Right ventricle myocardium superior (tissue), 1 donor: ENCODE measurements around the gene BDKRB2. TPM values are rescaled to one million over a fixed set of nuclear protein-coding genes. Genes with fewer than 3 reads are reported as not detected.

ENCODE experiments used
- ATAC-seq: fragments of 200-7000 bp; cut with Tn5 transposase; one replicate; pipeline ENCODE4 v1.9.1; 2020; ENCODE audit warnings: mild to moderate bottlenecking; ENCODE audit not compliant: poor library complexity
- DNase-seq: peaks from one replicate; pipeline ENCODE4 v3.0.0-alpha.2; 2020
- intact Hi-C: fragments of 100-400 bp; cut with DNase I; formaldehyde crosslinking; loops from one replicate; pipeline ENCODE4 v1.11.2; 2022
- long read RNA-seq: library from polyadenylated mRNA; unstranded; transcript quantifications from one replicate; pipeline ENCODE4 v2.0.0, GENCODE V29; 2021
- total RNA-seq: library from RNA; stranded (reverse); fragmentation: NEBNext Ultra II Directional; extraction: Animal tissue kit (Norgen Biotek cat#: 25700); gene quantifications from one replicate; pipeline ENCODE4 v1.2.1, GENCODE V29; 2021
- donor health status: DM: no; HTN: yes; CAD: no; lungs with severe emphysema.

The BDKRB2 gene
- total RNA-seq: 1.2 TPM
- long read RNA-seq, full-length matches to known transcripts: 3 of 4 reads
- long read RNA-seq, partial matches to known transcripts: 0 of 4 reads
- long read RNA-seq, other reads (novel, unspliced or antisense): 1 of 4 reads

GRCh38 chr14:96204151-96205058 is at the start of gene BDKRB2:
TSS of gene BDKRB2 (plus strand) at chr14:96204839. CDS start at chr14:96237108, 32,269 bp downstream.
- intact Hi-C loops: no loop called here
- ATAC-seq: peak; percentile 94
- peak; percentile 70 for DNase-seq

GRCh38 chr14:96154900-96155299 is 49.7 kb upstream of the BDKRB2 start:
- DNase-seq (no peak), ATAC-seq (no peak)
- intact Hi-C loops: no loop called here

- ATAC-seq (no peak), DNase-seq (no peak)
- intact Hi-C loops: no loop called here
Observed at GRCh38 chr14:96156804-96157760, 47.6 kb upstream of the BDKRB2 start.

GRCh38 chr14:96158735-96159134 is 45.9 kb upstream of the BDKRB2 start:
- intact Hi-C loops: no loop called here
- DNase-seq: no peak
- ATAC-seq: no peak

DNA sequence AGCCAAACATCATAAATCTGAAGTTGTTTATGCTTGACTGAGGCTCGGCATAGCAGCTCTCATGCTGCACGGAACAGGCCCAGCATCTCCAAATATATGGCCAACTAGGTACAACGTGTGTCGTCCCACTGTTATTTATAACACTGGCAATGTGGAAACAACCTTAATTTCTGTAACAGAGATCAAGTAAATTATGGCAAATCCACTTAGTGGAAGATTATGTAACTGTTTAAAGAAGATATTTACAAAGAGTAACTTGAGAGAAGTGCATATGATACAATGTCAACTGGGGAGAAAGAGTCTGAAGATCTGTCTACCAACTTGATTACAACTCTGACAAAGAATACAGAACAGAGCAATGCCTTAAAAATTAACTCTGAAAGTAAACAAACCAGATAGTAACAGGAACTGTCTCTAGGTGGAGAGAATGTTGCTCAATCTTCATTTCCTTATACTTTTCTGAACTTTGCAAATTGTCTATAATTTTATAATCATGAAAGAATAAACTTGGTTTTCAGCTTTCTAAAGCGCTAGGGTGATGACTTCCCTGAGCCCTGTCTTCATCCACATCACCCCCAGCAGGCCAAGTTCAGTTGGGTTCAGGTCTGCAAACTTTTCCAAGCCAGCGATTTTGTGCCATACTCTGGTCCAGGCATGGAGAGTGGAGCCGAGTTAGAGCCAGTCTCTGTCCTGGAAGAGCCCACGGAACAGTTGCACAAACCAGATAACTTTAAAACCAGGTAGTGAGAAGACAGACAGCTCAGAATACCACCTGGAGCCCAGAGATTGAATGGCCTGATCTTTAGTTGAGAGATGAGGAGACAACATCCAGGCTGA is 44.3 kb upstream of the BDKRB2 start:
- DNase-seq (no peak), ATAC-seq (no peak)
- intact Hi-C loops: no loop called here

- DNase-seq (no peak), ATAC-seq (no peak)
- intact Hi-C loops: no loop called here
Observed at GRCh38 chr14:96160913-96161310, 43.7 kb upstream of the BDKRB2 start.

DNA sequence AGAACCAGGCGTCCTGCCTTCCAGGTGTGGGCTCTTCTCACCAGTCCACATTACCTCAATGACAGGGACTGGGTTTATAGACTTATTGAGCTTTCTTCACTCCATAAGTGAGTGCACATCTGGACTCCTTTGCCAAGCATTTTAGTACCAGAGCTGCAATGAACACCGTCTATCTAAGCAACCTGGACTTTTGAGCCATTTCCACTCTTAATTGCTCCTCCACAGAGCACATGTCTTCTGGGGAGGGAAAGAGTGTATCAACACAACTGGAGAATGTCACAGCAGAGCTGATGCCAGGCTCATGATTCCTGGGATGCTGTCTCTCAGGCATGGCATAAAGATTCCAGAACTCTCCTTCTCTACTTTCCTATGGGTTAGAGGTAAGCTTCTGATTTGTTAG is 43.0 kb upstream of the BDKRB2 start:
- ATAC-seq (no peak), DNase-seq (no peak)
- intact Hi-C loops: no loop called here

DNA sequence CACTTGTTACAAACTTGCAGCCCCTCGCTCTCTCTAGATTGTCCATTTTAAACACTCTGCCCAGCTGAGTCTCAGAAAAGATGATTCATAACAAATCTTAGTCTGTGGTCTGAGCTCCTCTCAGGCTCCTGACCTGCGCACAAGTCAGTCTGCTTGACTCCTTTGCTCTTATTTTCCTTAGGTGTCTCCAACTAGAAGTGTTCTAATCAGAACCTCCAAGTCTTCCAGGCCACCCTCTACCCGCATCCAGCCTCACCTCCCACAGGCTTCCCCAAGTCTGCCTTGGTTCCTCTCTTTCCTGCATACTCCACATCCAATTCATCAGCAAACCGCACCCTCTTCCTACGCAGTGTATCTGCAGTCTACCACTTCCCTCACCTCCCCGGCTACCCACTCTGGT is 42.4 kb upstream of the BDKRB2 start:
- no peak for ATAC-seq
- intact Hi-C loops: no loop called here
- no peak for DNase-seq

DNA sequence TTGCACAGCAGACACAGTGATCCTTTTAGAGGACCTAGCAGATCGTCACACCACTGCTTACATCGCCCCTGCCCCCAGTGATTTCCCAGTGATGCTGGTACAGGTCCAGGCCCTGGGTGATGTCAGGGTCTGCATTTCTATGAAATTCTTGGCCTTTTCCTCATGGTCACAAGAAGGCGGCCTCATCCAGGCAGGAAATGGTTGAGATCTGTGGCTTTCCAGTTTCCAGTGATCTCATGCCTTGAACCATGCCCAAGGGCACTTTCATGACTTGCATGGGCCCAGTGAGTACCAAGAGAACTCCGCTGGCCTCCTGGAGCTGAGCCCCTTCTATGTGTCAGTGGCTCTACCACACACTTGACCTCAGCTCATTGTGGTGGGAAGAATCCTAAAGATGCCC is 41.9 kb upstream of the BDKRB2 start:
- DNase-seq: no peak
- intact Hi-C loops: no loop called here
- no peak for ATAC-seq

- no peak for ATAC-seq
- intact Hi-C loops: no loop called here
- no peak for DNase-seq
Observed at GRCh38 chr14:96164861-96165490, 39.7 kb upstream of the BDKRB2 start.

DNA sequence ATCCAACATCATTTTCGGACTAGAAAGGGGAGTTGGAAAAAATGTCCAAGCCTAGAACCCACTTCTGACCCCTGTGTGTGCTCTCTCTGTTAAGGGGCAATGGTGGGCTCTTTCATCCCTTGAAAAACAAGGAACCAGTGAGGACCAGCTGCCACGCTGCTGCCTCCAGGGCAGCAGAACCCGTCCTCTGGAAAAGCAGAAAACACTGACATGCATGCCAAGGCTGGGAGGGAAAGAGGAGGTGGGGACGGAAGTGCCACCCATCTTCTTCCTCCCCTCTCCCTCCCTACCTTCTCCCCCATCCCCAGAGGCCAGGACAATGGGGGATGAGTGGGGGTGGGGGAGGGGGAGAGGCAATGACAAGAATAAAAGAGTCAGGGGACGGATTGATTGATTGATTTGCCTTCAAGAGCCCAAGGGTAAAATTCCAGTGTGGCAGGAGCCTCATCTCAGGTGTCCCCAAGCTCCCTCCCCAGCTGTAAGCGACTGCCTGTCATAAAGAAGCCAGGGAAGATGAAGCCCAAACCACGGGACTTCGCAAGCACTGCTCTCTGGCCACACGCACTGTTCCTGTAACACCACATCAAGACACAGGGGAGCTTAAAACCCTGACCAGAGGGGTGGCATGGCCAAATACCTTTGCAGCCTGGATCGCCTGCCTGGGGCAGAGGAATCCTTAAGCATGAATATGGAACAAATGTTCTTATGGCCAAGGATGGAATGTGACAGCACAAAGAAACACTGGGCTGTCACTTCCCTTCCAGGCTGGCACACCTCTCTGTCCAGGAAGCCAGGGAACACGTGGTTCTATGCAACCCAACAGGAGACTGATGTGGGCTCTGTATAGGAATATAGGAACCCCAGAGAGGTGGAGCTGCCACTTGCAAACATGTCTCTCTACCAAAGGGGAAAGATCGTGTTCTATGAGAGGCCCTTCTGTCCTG is 38.9 kb upstream of the BDKRB2 start:
- DNase-seq (no peak), ATAC-seq (no peak)
- intact Hi-C loops: no loop called here

DNA sequence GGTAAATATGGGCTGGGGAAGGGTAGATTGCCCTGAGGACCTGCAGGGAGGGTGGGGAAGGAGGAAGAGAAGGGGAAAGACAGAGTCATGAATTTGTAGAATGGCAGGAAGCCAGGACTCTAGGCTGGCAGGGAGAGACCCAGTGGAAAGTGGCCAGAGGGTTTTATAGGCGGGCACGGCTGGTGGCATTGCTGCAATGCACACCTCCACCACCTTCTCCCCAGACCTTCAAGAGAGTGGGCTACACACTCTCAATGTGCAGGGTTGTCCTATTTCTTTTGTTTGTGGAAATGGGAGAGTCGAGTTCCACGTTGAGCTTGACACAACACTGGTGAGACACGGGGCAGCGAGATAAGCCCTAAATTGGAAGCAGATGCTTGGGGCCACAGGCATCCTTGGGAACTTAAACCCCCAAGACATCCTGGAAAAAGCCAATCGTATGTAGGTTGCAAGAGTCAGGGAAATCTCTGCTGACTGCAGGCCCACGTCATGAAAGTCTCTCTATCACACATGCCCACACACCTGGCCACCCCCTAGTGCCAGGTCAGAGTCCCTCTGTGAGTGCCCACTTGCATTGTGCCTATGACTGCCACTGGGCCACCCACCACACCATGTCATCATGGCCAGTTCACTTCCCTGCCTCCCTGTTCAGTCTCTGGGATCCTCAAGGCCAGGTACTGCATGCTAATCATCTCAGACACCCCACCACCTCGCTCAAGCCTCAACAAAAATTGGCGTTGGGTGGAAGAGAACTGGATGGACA is 38.0 kb upstream of the BDKRB2 start:
- intact Hi-C loops: no loop called here
- no peak for ATAC-seq
- DNase-seq: no peak

- intact Hi-C loops: no loop called here
- no peak for DNase-seq
- no peak for ATAC-seq
Observed at GRCh38 chr14:96167224-96168148, 37.2 kb upstream of the BDKRB2 start.

GRCh38 chr14:96168581-96168980 is 36.1 kb upstream of the BDKRB2 start:
- ATAC-seq (no peak), DNase-seq (no peak)
- intact Hi-C loops: no loop called here

DNA sequence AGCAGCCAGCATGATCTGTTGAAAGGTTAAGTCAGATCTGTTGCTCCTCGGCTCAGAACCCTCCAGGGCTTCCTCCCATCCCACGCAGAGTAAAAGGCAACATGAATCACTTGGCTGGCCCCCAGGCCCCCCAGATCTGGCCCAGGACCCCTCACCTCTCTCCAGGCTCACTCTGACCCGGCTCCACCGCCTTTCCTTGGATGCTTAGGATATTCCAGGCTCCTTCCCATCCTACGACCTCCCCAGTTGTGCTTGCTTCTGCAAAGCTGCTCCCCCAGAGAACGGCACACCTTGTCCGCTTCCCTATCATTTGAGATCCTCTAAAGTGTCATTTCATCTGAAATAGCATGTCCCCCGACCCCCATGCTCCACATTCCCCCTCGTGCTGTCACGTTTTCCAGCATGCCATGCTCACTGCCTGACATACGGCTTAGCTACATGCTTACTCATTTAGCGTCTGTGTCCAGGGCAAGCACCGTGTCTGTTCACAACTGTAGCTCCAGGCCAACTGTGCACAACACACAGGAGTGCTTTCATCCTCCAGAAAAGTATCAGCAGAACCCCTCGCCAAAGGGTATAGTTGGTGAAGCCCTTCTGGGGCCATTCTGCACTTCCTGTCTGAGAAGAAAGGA is 33.6 kb upstream of the BDKRB2 start:
- no peak for ATAC-seq
- intact Hi-C loops: no loop called here
- no peak for DNase-seq
